ENCODE data around the gene ANGPTL7.

The ANGPTL7 gene

GRCh38 chr1:11211925-11212587 is 22.9 kb downstream of the ANGPTL7 start:
- no peak overlapping the region for H3K4me3 ChIP-seq (ENCODE audit: control insufficient read depth, low read depth, low read length)
- no peak for TF ChIP-seq CTCF (IDR thresholded peaks at IDR 0.05; ENCODE audit: control insufficient read depth, insufficient read depth, low read depth, low read length, missing control alignments)
- no peak for DNase-seq (ENCODE audit: low read depth)

- DNase-seq (ENCODE audit: low read depth) = no peak
- no peak for TF ChIP-seq CTCF (IDR thresholded peaks at IDR 0.05; ENCODE audit: control insufficient read depth, insufficient read depth, low read depth, low read length, missing control alignments)
- no peak overlapping the region for H3K4me3 ChIP-seq (ENCODE audit: control insufficient read depth, low read depth, low read length)
These were observed 25.7 kb downstream of the ANGPTL7 start for GRCh38 chr1:11214698-11215380.

GRCh38 chr1:11215381-11216005 is 26.3 kb downstream of the ANGPTL7 start:
- no peak overlapping the region for H3K4me3 ChIP-seq (ENCODE audit: control insufficient read depth, low read depth, low read length)
- DNase-seq (ENCODE audit: low read depth) = no peak
- no peak for TF ChIP-seq CTCF (IDR thresholded peaks at IDR 0.05; ENCODE audit: control insufficient read depth, insufficient read depth, low read depth, low read length, missing control alignments)

GRCh38 chr1:11216074-11216473 is 26.9 kb downstream of the ANGPTL7 start:
- no peak for DNase-seq (ENCODE audit: low read depth)
- no peak overlapping the region for H3K4me3 ChIP-seq (ENCODE audit: control insufficient read depth, low read depth, low read length)
- TF ChIP-seq CTCF (IDR thresholded peaks at IDR 0.05; ENCODE audit: control insufficient read depth, insufficient read depth, low read depth, low read length, missing control alignments) = no peak

- no peak for DNase-seq (ENCODE audit: low read depth)
- H3K4me3 ChIP-seq (ENCODE audit: control insufficient read depth, low read depth, low read length) = no peak overlapping the region
- TF ChIP-seq CTCF (IDR thresholded peaks at IDR 0.05; ENCODE audit: control insufficient read depth, insufficient read depth, low read depth, low read length, missing control alignments) = no peak
These were observed 38.2 kb downstream of the ANGPTL7 start for GRCh38 chr1:11227106-11228077.

- no peak for TF ChIP-seq CTCF (IDR thresholded peaks at IDR 0.05; ENCODE audit: control insufficient read depth, insufficient read depth, low read depth, low read length, missing control alignments)
- DNase-seq (ENCODE audit: low read depth) = no peak
- H3K4me3 ChIP-seq (ENCODE audit: control insufficient read depth, low read depth, low read length) = no peak overlapping the region
These were observed 40.0 kb downstream of the ANGPTL7 start for GRCh38 chr1:11229203-11229602.
